HepG2 (cell line): ENCODE results near the gene FSIP1. TPM values are rescaled to one million over a fixed set of nuclear protein-coding genes. Genes with fewer than 3 reads are reported as not detected.
A peak's percentile ranks its signal among the peaks of the same experiment; 100 is the strongest.

Source experiments
- ADNP ChIP-seq: sonication (generic); formaldehyde crosslinking; IDR thresholded peaks from 2 replicates; pipeline ENCODE4 v1.4.0; 2020; ENCODE audit warnings: missing genetic modification reagents
- CBX1 ChIP-seq: IDR thresholded peaks from one replicate; pipeline ENCODE4 v1.6.1; 2016; ENCODE audit warnings: antibody characterized with exemption, low read depth
- DNMT1 ChIP-seq: sonication (generic); formaldehyde crosslinking; IDR thresholded peaks from 2 replicates; pipeline ENCODE4 v1.5.1; 2020; ENCODE audit warnings: mild to moderate bottlenecking, missing genetic modification reagents
- FOXM1 ChIP-seq: sonication (generic); formaldehyde crosslinking; IDR thresholded peaks from 2 replicates; pipeline ENCODE4 v1.5.0; 2020; ENCODE audit warnings: missing genetic modification reagents
- KLF6 ChIP-seq: IDR thresholded peaks from 2 replicates; pipeline ENCODE4 v1.8.0; 2016; ENCODE audit warnings: missing biosample characterization, missing genetic modification reagents
- MAFF ChIP-seq: IDR thresholded peaks from 2 replicates; pipeline ENCODE4 v1.6.1; 2011; ENCODE audit warnings: low read depth, low read length, improper control_type of control experiment
- MLLT10 ChIP-seq: sonication (generic); formaldehyde crosslinking; IDR thresholded peaks from 2 replicates; pipeline ENCODE4 v1.4.0; 2020; ENCODE audit warnings: missing genetic modification reagents
- NCOR1 ChIP-seq: fragments of 200-600 bp; sonication (generic); IDR thresholded peaks from 2 replicates; pipeline ENCODE4 v1.7.0; 2017; ENCODE audit warnings: antibody characterized with exemption, low read length, borderline replicate concordance
- RFXANK ChIP-seq: IDR thresholded peaks from 2 replicates; pipeline ENCODE4 v1.6.1; 2016
- SMAD9 ChIP-seq: sonication (generic); formaldehyde crosslinking; IDR thresholded peaks from 2 replicates; pipeline ENCODE4 v1.5.1; 2020; ENCODE audit warnings: mild to moderate bottlenecking, missing genetic modification reagents
- SRF ChIP-seq: IDR thresholded peaks from 2 replicates; pipeline ENCODE4 v1.6.1; 2011; ENCODE audit warnings: mild to moderate bottlenecking, low read depth, low read length, moderate library complexity
- SRSF4 ChIP-seq: fragments of 200-400 bp; formaldehyde crosslinking; IDR thresholded peaks from one replicate; pipeline ENCODE4 v1.6.1; 2018; ENCODE audit warnings: mild to moderate bottlenecking, low read depth, low read length, moderate library complexity; ENCODE audit not compliant: poor library complexity, severe bottlenecking
- TCF12 ChIP-seq, 2 experiments: fragments of 450-650 bp in 1 of 2; sonication (generic) in 1 of 2; formaldehyde crosslinking in 1 of 2; IDR thresholded peaks; 2 replicates each; pipeline versions ENCODE4 v1.6.1 to v1.8.0; 2017 to 2022; ENCODE audit warnings: antibody characterized with exemption in 1 of 2, mild to moderate bottlenecking in 1 of 2, missing genetic modification reagents in 1 of 2, moderate library complexity in 1 of 2
- ZNF274 ChIP-seq: sonication (generic); formaldehyde crosslinking; IDR thresholded peaks from 2 replicates; pipeline ENCODE4 v1.5.1; 2020; ENCODE audit warnings: mild to moderate bottlenecking, missing genetic modification reagents
- ZNF331 ChIP-seq: sonication (generic); formaldehyde crosslinking; IDR thresholded peaks from 2 replicates; pipeline ENCODE4 v1.4.0; 2020; ENCODE audit warnings: missing genetic modification reagents
- ZNF652 ChIP-seq: IDR thresholded peaks from 2 replicates; pipeline ENCODE4 v1.6.1; 2016; ENCODE audit warnings: low read depth, borderline replicate concordance
- polyA plus RNA-seq, 8 experiments: library from polyadenylated mRNA; depleted of rRNA in 3 of 8; stranded (reverse) in 7 of 8; unstranded in 1 of 8; fragments of >200 nt; fragmentation: Illumina TruSeq in 4 of 8; extraction: Trizol in 4 of 8; gene quantifications; 2 replicates each; pipeline versions ENCODE4 v1.2.1 to v1.2.3, GENCODE V29; 2011 to 2016; ENCODE audit warnings: low read depth in 4 of 8, missing spikeins in 1 of 8, mixed read lengths in 1 of 8; ENCODE audit not compliant: insufficient read depth in 1 of 8
- total RNA-seq, 5 experiments: library from RNA; depleted of rRNA; stranded (reverse); fragments of >200 nt; fragmentation: Illumina TruSeq; extraction: Trizol; gene quantifications; 2 replicates each; pipeline ENCODE4 v1.2.3, GENCODE V29; 2016; ENCODE audit warnings: low read depth in 1 of 5
- TF ChIP-seq, protein P1 (sequence below): sonication (generic); formaldehyde crosslinking; IDR thresholded peaks from 2 replicates; pipeline ENCODE4 v1.8.0; 2022; ENCODE audit warnings: mild to moderate bottlenecking, missing genetic modification reagents, borderline replicate concordance
- TF ChIP-seq, protein P2 (sequence below): sonication (generic); formaldehyde crosslinking; IDR thresholded peaks from 2 replicates; pipeline ENCODE4 v1.4.0; 2020; ENCODE audit warnings: missing genetic modification reagents
- TF ChIP-seq, protein P3 (sequence below), 2 experiments: sonication (generic) in 1 of 2; formaldehyde crosslinking in 1 of 2; IDR thresholded peaks; 2 replicates each; pipeline versions ENCODE4 v1.4.0 to v1.6.1; 2018 to 2020; ENCODE audit warnings: missing genetic modification reagents in 2 of 2, borderline replicate concordance in 1 of 2, low read depth in 1 of 2, mild to moderate bottlenecking in 1 of 2, missing biosample characterization in 1 of 2

The FSIP1 gene
- total and polyA plus RNA-seq, 2 of the 13 experiments (the other 11 are each of a cell fraction or from before 2014, with no cell fraction given) = 0.18 TPM; not detected in 1

DNA sequence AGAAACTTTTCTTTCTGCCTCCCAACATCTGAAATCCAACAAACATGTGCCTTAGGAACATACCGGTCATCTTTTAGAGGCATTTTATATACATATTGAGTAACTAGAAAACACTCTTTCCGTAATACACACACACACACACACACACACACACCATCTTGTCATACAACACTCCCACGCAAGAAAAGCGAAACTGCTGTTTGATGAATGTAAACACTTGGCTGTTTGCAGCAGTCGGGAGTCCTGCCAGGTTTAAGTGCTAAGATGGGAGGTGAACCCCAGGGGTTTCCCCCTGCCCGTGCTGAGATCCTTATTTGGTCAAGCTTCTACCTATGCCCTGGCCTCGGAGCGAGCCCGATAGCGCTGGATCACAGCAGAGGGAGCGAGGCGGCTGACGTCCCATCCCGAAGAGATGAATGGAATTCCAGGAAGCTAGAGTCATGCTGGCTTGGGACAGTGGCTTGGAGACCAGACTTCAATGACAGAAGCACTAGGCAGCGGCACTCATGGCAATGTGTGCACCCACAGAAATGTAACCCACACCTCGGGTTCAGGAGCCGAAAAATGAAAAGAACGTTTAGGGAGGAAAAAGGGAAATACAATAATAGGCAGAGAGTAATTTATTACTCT, 203.0 kb downstream of the FSIP1 start (continued):
- TF ChIP-seq MAFF = no peak
- TF ChIP-seq, protein P1, sequence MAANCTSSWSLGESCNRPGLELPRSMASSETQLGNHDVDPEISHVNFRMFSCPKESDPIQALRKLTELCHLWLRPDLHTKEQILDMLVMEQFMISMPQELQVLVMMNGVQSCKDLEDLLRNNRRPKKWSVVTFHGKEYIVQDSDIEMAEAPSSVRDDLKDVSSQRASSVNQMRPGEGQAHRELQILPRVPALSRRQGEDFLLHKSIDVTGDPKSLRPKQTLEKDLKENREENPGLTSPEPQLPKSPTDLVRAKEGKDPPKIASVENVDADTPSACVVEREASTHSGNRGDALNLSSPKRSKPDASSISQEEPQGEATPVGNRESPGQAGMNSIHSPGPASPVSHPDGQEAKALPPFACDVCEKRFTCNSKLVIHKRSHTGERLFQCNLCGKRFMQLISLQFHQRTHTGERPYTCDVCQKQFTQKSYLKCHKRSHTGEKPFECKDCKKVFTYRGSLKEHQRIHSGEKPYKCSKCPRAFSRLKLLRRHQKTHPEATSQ (CRISPR knock-in tag) = no peak
- no peak for TF ChIP-seq SRSF4
- TF ChIP-seq CBX1 = no peak
- TF ChIP-seq FOXM1 (CRISPR knock-in tag) = no peak
- no peak for TF ChIP-seq ADNP
- TF ChIP-seq NCOR1 = no peak
- peak; percentile 70 for TF ChIP-seq SRF
- no peak for TF ChIP-seq SMAD9 (CRISPR knock-in tag)
- no peak for TF ChIP-seq ZNF652
- TF ChIP-seq DNMT1 (CRISPR knock-in tag) = no peak
- no peak for TF ChIP-seq RFXANK (CRISPR knock-in tag)
- TF ChIP-seq MLLT10 (CRISPR knock-in tag) = no peak
- no peak for TF ChIP-seq KLF6 (CRISPR knock-in tag)
- TF ChIP-seq TCF12 (IDR thresholded peaks at IDR 0.05) = no peak
- TF ChIP-seq TCF12 (CRISPR knock-in tag; IDR thresholded peaks at IDR 0.05) = no peak
- no peak; the same call in 1 of the 2 replicates for TF ChIP-seq ZNF331 (CRISPR knock-in tag)
- TF ChIP-seq, protein P2, sequence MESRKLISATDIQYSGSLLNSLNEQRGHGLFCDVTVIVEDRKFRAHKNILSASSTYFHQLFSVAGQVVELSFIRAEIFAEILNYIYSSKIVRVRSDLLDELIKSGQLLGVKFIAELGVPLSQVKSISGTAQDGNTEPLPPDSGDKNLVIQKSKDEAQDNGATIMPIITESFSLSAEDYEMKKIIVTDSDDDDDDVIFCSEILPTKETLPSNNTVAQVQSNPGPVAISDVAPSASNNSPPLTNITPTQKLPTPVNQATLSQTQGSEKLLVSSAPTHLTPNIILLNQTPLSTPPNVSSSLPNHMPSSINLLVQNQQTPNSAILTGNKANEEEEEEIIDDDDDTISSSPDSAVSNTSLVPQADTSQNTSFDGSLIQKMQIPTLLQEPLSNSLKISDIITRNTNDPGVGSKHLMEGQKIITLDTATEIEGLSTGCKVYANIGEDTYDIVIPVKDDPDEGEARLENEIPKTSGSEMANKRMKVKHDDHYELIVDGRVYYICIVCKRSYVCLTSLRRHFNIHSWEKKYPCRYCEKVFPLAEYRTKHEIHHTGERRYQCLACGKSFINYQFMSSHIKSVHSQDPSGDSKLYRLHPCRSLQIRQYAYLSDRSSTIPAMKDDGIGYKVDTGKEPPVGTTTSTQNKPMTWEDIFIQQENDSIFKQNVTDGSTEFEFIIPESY (CRISPR knock-in tag) = no peak
- 0 out of 2 replicates have a peak, but pooled peaks have one; percentile 5 for TF ChIP-seq ZNF274 (CRISPR knock-in tag)
- TF ChIP-seq, protein P3, sequence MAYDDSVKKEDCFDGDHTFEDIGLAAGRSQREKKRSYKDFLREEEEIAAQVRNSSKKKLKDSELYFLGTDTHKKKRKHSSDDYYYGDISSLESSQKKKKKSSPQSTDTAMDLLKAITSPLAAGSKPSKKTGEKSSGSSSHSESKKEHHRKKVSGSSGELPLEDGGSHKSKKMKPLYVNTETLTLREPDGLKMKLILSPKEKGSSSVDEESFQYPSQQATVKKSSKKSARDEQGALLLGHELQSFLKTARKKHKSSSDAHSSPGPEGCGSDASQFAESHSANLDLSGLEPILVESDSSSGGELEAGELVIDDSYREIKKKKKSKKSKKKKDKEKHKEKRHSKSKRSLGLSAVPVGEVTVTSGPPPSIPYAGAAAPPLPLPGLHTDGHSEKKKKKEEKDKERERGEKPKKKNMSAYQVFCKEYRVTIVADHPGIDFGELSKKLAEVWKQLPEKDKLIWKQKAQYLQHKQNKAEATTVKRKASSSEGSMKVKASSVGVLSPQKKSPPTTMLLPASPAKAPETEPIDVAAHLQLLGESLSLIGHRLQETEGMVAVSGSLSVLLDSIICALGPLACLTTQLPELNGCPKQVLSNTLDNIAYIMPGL (CRISPR knock-in tag; IDR thresholded peaks at IDR 0.05; ENCODE audit: borderline replicate concordance in 1 of 2, low read depth in 1 of 2) = no peak
